Measurements from ENCODE around the gene ACP6. TPM values are rescaled to one million over a fixed set of nuclear protein-coding genes. Genes with fewer than 3 reads are reported as not detected.

Gene ACP6
- total and polyA plus RNA-seq, 2 of the 13 experiments (the other 11 are each of a cell fraction or from before 2014, with no cell fraction given) = 18.1 to 33.7 TPM

GRCh38 chr1:147669469-147670318, 630 bp downstream of the ACP6 start (continued):
- TF ChIP-seq ZSCAN21 (CRISPR knock-in tag; IDR thresholded peaks at IDR 0.05; ENCODE audit: borderline replicate concordance) (peak; percentile 60; the same call in 1 of the 2 replicates), MED8 (CRISPR knock-in tag; IDR thresholded peaks at IDR 0.05; ENCODE audit: insufficient replicate concordance) (no peak), SAP130 (CRISPR knock-in tag; IDR thresholded peaks at IDR 0.05; ENCODE audit: low read depth) (peak; percentile 50; the same call in 1 of the 2 replicates), HNRNPK (IDR thresholded peaks at IDR 0.05; ENCODE audit: low read depth, low read length, poor library complexity, severe bottlenecking) (no peak), ZNF746 (CRISPR knock-in tag; IDR thresholded peaks at IDR 0.05) (no peak; the same call in 1 of the 2 replicates), ZHX2 (IDR thresholded peaks at IDR 0.05; ENCODE audit: low read depth) (no peak), ZHX2 (CRISPR knock-in tag; IDR thresholded peaks at IDR 0.05; ENCODE audit: borderline replicate concordance) (no peak), ZNF329 (CRISPR knock-in tag; IDR thresholded peaks at IDR 0.05; ENCODE audit: low read depth) (no peak), ZNF501 (CRISPR knock-in tag; IDR thresholded peaks at IDR 0.05) (peak; percentile 21), ZNF275 (CRISPR knock-in tag; IDR thresholded peaks at IDR 0.05; ENCODE audit: borderline replicate concordance) (no peak), ZNF496 (CRISPR knock-in tag; IDR thresholded peaks at IDR 0.05; ENCODE audit: insufficient replicate concordance) (no peak), ZFP36L2 (CRISPR knock-in tag; IDR thresholded peaks at IDR 0.05) (no peak), ZNF788 (CRISPR knock-in tag; IDR thresholded peaks at IDR 0.05; ENCODE audit: borderline replicate concordance) (peak; percentile 45), RAD21 (CRISPR knock-in tag; IDR thresholded peaks at IDR 0.05) (no peak), TARDBP (CRISPR knock-in tag; IDR thresholded peaks at IDR 0.05) (no peak), MLLT10 (CRISPR knock-in tag; IDR thresholded peaks at IDR 0.05) (no peak), STAT6 (CRISPR knock-in tag; IDR thresholded peaks at IDR 0.05; ENCODE audit: borderline replicate concordance) (0 out of 2 replicates have a peak, but pooled peaks have one; percentile 31), ZNF33B (CRISPR knock-in tag; IDR thresholded peaks at IDR 0.05) (0 out of 2 replicates have a peak, but pooled peaks have one; percentile 29), ARHGAP35 (CRISPR knock-in tag; IDR thresholded peaks at IDR 0.05; ENCODE audit: borderline replicate concordance) (peak; percentile 84)
